Stimulated activated CD8-positive, alpha-beta memory T cell treated with anti-CD3 and anti-CD28 coated beads, Interleukin-15, amount 100 ng/mL, for 1 hour (primary cell): Measurements from ENCODE around the gene ECHS1.
A peak's percentile ranks its signal among the peaks of the same experiment; 100 is the strongest.
"Not testable (repeated sequence)": the region's sequence is repeated elsewhere in the genome, so short reads cannot be mapped to it uniquely, and the experiment has no call there.

Source experiments
- DNase-seq: peaks from one replicate; pipeline ENCODE4 v3.0.0-alpha.2; 2020; ENCODE audit warnings: low read depth

ECHS1 gene

DNA sequence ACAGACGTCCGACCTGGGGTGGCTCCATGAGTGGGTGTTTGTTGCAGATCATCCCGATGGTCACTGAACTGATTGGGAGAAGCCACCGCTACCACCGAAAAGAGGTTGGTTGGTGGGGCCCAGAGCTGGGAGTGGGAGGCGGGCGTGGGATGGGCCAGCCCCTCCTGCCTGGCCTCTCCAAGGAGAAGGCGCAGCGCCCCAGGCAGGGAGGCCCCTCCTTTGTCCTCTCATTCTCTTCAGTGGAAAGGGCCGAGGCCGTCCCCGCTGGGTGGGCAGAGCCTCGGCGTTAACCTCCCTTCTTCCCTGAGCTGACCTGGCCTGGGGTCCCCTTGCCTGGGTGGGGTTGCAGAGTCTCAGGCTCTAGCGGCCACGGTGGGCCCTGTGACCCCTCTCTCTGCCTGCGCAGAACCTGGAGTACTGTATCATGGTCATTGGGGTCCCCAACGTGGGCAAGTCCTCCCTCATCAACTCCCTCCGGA is 26.0 kb upstream of the ECHS1 start:
- DNase-seq: no peak

DNA sequence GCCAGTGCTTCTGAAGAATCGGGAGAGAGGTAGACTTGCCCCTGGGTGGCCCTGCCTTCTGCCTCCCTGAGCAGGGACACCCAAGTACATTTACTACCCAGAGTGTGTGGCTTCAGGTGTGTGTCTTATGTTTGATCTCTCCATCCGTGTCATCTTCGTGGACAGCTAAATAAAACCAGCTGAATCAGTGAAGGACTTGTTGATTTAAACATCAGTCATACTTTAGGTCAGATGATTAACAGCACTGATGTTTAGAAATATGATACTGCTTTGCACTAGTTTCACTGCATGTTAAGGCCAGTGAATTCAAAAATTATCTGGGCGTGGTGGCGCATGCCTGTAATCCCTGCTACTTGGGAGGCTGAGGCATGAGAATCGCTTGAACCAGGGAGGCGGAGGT is 24.8 kb upstream of the ECHS1 start:
- DNase-seq: no peak

DNA sequence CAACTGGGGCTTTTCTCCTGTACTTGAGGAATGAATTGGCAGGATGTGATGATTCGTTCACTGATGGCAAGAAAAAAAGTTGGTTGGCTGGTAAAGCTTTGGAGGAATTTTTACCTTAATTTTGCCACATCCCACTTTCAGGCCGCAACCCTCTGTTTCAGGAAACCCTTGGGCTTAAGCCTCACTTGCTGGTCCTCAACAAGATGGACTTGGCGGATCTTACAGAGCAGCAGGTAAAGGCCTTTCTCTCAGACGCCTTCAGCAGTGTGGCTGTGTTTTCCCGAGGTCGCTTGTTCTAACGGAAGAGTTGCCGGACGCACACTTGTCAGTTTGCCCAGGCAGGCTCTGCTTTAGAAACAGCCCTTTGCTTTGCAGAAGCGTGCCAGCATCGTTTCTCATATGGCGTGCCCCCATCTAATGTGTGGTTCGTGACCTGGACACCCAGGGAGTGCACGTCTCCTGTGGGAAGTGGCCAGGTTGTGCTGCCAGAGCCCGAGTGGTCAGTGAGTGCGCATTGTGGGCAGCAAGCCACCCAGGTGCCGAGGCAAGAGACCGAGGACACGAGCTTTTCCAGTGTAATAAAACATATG is 23.0 kb upstream of the ECHS1 start:
- DNase-seq: no peak

DNA sequence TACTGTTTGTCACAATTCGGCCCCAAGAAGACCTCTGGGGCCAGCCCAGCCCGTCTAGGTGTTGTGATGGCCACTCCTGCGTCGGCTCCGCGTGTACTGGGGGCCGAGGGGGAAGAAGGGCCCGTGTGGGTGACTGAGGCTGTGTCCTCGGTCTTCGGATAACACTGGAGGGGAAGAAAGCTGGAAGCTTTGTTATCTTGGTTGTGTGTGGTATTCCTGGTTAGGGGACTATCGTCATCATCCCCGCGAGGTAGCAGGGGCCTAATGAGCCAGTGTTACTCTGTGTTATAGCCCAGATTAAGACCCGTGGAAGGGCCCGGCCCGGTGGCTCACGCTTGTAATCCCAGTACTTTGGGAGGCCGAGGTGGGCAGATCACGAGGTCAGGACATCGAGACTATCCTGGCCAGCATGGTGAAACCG is 21.7 kb upstream of the ECHS1 start:
- DNase-seq: no peak

DNA sequence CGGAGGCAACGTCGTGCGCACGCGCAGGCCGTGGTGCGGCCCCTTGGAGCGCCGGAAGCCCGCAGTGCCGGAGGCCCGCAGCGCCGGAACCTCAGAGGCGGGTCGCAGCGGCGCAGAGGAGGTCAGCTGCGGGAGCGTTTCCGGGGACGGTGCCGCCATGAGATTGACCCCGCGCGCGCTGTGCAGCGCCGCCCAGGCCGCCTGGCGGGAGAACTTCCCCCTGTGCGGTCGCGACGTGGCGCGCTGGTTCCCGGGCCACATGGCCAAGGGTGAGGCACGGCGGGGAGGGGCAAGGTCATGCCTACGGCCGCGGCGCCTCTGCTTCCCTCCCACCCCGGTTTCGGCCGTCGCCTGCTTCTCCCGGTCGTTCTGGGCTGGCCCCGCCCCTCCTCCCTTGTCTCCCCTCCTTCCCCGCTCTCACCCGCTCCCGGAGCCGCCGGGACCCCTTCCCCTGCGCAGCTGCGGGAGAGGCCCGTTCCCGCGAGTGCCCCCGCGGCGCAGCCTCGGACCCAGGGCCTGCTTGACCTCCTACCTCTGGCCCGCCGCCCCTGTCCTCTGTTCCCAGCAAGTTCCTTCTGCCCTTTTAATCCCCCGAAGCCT is 21.0 kb upstream of the ECHS1 start, which contains the start of gene MTG1:
Gene MTG1, plus strand, starts transcription at position 94 of the 600 bp plus-strand sequence. Its CDS starts 64 bp downstream, at position 158.
- peak; percentile 86 for DNase-seq

DNA sequence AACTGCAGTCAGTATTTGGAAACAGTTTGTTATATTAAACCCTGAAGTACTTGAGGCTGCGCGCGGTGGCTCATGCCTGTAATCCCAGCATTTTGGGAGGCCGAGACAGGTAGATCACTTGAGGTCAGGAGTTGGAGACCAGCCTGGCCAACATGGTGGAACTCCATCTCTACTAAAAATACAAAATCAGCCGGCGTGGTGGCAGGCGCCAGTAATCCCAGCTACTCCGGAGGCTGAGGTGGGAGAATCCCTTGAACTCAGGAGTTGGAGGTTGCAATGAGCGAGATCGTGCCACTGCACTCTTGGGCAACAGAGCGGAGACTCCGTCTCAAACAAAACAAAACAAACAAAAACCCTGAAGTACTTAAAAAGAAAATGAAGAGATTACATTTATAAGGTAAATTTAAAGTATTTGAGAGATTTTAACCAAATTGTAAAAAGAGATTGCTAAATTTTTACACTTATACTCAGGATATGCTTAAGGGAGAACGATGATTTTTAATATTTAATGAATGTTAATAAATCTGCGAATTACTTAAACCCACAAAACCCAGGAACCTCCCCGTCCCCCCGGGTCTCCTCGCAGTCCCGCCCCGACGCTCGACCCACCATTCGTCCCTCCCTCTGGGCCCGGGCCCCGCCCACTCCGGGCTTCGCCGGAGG is 20.4 kb upstream of the ECHS1 start:
- no peak for DNase-seq

DNA sequence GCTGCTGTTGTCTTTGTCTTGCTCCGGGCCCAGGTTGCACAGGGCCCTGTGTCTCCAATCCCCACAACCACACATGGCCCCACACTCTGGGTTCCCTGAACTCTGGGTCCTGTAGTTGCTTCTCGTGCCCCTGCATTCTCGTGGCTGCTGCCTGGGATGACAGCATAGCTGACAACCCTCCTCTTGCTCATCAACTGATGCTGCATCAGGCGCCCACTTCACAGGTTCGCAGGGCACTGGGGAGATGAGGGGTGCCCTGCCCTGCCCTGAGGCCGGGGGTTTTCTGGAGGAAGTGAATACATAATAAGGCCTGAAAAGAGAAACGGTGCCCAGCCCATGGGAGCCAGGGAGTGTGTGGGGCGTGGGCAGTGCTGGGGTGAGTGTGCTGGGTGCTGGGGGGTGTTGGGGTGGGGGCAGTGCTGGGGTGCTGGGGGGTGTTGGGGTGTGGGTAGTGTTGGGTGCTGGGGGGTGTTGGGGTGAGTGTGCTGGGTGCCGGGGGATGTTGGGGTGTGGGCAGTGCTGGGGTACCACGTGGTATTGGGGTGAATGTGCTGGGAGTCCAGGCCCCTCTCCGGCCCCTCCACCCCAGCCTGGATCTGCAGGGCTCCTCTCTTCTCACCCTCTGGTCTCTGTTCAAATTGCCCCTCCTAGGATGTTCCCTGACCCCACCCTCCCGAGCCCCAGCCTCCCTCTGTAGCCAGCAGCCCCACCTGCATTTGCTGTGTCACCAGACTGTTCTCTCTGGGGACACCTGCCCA is 18.8 kb upstream of the ECHS1 start:
- no peak for DNase-seq

DNA sequence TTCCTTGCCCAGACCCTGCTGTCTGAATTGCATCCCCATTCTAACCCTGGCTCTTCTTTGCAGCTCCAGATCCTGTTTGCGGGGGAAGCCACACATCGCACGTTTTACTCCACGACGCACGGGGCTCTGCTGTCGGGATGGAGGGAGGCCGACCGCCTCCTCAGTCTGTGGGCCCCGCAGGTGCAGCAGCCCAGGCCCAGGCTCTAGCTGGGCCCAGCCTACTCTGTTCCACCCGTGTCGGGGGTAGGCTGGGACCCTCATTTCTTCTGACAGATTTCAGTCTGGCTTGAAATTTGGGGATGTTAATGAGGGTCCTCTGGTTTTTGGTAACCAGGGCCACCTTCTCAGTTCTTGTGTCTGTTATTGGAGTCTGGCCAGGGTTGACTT is 18.1 kb upstream of the ECHS1 start:
- DNase-seq: no peak

DNA sequence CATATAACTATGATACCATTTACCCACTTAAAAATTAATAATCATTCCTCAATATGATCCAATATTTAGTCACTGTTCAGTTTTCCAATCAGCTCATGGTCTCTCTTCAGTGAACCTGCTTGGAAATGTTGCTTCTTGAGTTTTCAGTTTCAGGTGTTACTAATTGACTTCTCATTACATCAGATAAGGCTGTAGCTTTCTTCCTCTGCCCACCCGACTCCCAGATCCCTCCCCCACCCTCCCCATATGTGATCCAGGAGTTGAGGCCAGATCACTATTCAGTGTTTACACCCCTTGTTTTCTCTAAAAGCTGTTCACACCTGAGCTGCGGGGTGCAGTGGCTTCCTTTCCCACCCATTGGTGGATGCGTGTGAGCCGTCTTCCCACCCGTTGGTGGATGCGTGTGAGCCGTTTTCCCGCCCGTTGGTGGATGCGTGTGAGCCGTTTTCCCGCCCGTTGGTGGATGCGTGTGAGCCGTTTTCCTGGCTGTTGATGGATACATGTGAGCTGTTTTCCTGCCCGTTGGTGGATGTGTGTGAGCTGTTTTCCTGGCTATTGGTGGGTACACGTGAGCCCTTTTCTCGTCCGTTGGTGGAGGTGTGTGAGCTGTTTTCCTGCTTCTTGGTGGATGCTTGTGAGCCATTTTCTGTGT is 17.6 kb upstream of the ECHS1 start:
- DNase-seq: no peak

DNA sequence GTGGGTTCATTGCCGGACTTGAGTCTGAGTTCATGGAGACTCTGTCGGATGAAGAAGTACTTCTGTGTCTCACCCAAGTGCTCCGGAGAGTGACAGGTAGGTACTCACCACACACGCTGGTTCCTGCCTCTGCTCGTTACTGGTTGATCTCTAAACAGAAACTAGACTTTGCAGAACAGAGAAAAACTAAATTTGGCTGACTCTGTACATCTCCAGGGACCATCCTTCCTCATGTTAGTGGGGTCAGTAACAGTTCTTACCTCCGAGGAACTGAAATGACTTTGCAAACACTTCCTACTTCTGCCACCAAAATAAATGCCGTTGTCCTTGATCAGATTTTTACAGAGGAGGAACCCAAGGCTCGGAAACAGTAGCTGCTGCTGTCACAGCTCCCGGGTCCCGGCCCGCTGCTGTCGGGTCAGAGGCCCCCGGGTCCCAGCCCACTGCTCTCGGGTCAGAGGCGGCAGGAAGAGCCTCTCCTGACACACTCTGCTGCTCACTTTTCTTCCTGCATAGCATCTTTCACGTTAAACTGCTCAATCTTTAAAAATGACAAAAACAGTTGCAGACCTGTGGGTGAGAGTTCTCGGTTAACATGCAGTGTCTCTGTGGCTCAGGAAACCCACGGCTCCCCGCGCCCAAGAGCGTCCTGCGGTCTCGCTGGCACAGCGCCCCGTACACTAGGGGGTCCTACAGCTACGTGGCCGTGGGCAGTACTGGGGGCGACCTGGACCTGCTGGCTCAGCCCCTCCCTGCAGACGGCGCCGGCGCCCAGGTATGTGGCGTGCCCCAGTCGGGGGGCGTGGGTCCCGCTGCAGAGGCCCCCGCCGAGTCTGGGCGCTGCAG is 16.0 kb upstream of the ECHS1 start:
- no peak for DNase-seq

DNA sequence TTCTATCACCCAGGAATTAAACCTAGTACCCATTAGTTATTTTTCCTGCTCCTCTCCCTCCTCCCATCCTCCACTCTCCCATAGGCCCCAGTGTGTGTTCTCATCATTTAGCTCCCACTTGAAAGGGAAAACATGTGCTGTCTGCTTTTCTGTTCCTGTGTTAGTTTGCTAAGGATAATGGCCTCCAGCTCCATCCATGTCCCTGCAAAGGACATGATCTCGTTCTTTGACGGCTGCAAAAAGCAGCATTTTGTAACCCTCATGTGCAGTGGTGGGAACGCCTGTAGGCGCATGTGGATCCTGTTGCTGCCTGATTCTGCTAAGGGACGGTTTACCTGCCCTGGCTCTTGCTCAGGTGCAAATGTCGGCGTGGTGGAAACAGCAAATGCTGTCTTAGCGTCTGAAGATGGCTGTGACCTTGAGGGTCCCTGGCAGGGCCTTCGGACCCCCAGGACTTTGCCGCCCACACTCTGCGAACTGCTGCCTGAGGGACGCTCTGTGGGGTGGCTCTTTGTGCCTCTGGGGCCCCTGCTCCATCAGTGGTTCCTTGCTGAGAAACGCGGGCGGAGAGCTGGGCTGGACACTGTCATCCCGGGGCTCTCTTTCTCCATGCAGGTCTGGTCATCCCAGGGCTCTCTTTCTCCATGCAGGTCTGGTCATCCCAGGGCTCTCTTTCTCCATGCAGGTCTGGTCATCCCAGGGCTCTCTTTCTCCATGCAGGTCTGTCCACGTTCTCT is 15.2 kb upstream of the ECHS1 start:
- no peak for DNase-seq

DNA sequence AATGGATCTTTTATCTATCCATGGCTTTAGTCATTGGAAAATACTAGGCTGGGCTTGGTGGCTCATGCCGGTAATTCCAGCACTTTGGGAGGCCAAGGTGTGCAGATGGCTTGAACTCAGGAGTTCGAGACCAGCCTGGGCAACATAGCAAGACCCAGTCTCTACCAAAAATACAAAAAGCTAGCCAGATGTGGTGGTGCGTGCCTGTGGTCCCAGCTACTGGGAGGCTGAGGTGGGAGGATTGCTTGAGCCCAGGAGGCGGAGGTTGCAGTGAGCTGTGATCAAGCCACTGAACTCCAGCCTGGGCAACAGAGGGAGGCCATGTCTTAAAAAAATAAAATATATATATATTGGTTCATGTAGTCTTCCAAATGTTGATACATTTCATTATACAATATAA is 13.8 kb upstream of the ECHS1 start:
- not testable (repeated sequence) for DNase-seq

DNA sequence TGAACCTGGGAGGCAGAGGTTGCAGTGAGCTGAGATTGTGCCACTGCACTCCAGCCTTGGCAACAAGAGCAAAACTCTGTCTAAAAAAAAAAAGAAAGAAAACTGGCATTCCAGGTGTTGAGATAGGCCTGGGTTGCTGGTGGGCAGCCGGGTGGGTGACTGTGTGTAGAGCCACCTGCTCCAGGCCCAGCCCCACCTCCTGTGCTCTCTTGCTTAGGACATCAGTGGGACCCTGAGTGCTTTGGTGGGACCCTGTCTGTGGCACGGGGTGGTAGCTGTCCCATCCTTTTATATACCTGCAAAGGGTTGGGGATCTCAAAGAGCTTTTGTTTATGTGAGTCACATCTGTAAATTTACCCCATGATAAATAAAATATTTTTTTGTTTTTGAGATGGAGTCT is 12.1 kb upstream of the ECHS1 start:
- DNase-seq: no peak

DNA sequence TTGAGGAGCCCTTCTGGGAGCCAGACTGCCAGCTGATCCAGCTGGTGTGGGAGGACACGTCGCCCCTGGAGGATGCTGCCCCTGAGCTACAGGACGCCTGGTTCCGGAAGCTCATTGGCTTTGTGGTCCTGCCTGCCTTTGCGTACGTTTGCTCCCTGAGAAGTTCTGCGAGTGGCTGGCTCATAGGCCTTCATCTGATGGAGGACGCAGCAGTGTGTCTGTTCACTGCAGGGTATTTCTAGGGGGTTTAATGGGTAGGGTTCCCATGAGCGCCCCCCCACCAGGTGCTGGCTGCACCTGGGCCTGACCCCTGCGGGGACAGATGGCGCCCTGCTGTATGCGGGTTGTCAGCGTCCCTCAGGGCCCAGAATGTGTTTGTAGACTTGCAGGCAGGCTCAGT is 10.9 kb upstream of the ECHS1 start:
- DNase-seq: no peak

DNA sequence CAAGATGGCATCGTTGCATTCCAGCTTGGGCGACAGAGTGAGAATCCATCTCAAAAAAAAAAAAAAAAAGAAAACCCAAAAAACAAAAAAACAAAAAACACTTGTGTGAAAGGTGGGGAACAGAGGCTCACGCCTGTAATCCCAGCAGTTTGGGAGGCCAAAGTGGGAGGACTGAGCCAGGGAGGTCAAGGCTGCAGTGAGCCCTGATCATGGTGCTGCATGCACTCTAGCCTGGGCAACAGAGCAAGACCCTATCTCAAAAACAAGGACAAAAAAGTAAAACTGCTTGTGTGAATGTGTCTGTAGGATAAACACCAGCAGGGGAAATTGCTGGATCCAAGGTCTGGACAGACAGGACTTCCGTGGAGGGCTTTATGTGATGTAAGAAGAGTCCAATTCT is 10.4 kb upstream of the ECHS1 start:
- DNase-seq: no peak

DNA sequence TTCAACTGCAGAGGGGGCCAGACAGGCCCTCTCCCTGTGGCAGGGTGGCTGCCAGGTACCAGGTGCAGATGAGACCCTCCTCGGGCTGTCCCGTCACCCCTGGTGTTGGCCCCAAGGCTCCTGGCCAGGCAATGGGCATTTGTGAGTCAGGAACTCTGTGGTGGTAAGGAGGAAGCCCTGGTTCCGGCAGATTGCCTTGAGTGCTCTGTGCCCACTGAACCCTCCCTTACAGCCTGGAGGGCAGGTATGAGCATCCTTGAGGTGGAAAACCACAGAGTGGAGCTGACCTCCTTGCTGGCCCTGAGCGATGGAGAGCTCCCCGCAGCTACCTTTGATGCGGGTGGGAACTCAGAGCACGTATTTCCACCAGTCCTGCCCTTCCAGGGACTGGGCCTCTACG is 7.9 kb upstream of the ECHS1 start:
- DNase-seq: no peak

DNA sequence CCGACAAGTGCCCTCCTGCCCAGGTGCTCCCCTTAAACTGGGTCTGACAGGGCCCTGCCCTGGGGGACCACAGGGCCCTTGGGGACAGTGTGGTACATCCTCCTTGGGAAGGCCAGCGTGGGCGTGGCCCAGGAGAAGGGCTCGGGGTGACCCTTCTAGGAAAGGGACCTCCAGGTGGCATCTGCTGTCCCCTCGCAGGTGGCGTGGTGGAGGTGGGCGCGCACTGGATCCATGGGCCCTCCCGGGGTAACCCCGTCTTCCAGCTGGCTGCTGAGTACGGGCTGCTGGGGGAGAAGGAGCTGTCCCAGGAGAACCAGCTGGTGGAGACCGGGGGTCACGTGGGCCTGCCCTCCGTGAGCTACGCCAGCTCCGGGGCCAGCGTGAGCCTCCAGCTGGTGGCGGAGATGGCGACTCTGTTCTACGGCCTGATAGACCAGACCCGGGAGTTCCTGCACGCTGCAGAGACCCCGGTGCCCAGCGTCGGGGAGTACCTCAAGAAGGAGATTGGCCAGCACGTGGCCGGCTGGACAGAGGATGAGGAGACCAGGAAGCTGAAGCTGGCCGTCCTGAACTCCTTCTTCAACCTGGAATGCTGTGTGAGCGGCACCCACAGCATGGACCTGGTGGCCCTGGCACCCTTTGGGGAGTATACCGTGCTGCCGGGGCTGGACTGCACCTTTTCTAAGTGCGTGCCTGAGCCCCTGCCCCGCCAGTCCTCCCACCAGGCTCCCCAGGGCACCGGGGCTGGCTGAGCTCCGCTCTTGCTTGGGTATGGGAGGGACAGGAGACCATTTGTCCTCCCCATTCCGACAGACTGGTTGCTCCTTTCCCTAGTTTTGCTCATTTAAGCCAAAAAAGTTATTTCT is 6.9 kb upstream of the ECHS1 start:
- no peak for DNase-seq

DNA sequence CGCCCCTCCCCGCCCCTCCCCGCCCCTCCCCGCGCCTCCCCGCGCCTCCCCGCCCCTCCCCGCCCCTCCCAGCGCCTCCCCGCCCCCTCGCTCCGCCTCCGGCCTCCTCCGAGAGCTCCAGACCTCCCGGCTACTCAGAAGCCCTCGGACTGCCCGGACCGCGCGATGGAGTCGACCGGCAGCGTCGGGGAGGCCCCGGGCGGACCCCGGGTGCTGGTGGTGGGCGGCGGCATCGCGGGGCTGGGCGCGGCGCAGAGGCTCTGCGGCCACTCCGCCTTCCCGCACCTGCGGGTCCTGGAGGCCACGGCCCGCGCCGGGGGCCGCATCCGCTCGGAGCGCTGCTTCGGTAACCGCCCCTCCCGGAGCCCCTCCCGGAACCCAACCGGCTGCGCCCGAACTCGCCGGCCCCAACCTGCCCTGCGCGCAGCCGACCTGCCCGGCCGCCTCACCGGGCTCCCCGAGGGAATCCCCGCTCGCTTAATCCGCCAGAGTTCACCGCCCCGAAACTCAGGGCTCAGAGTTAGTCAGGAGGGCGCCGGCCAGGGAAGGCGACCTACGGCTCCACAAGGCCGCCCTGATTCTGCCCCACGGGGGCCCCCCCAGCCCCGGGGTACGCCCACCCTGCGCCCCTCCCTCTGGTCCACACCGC is 6.1 kb upstream of the ECHS1 start, which contains the start of gene PAOX:
Gene PAOX, plus strand, starts transcription at position 111 of the 649 bp plus-strand sequence. Its CDS starts 55 bp downstream, at position 166.
- DNase-seq: peak; percentile 18
